Right atrium auricular region (tissue), 2 donors: ENCODE results near the gene ULK4. TPM values are rescaled to one million over a fixed set of nuclear protein-coding genes. Genes with fewer than 3 reads are reported as not detected.

Experiments
- DNase-seq: peaks from one replicate; pipeline ENCODE4 v3.0.0-alpha.2; 2019; ENCODE audit warnings: low spot score
- H3K27ac ChIP-seq, 2 donors: fragments of 200-600 bp; sonication (generic); 1 replicate in 1 of 2; 2 replicates in 1 of 2; pipeline ENCODE4 v1.5.1; 2016 to 2019
- H3K27me3 ChIP-seq, 2 donors: fragments of 200-600 bp; sonication (generic); one replicate each; pipeline versions ENCODE4 v1.5.1 to v1.6.0; 2017 to 2019
- H3K36me3 ChIP-seq: fragments of 200-600 bp; sonication (generic); one replicate; pipeline ENCODE4 v1.5.1; 2016
- H3K4me1 ChIP-seq, 2 donors: fragments of 200-600 bp; sonication (generic); one replicate each; pipeline versions ENCODE4 v1.5.1 to v1.6.0; 2017 to 2019
- H3K4me3 ChIP-seq, 2 donors: fragments of 200-600 bp; sonication (generic); 1 replicate in 1 of 2; 2 replicates in 1 of 2; pipeline ENCODE4 v1.5.1; 2017 to 2019; ENCODE audit warnings: mild to moderate bottlenecking in 1 of 2, moderate library complexity in 1 of 2
- H3K9me3 ChIP-seq, 2 donors: fragments of 200-600 bp; sonication (generic); one replicate each; pipeline ENCODE4 v1.5.1; 2019
- CTCF ChIP-seq, 2 donors: fragments of 200-600 bp; sonication (generic); IDR thresholded peaks; one replicate each; pipeline ENCODE4 v1.5.1; 2019; ENCODE audit warnings: antibody characterized with exemption in 2 of 2
- total RNA-seq, 2 donors: library from RNA; depleted of rRNA; stranded (reverse); fragments of >200 nt; gene quantifications; one replicate each; pipeline ENCODE4 v1.1.0, GENCODE V29; 2016

ULK4 gene
- total RNA-seq, 2 donors from 2014 or later: 7.1 to 10.1 TPM

GRCh38 chr3:41222012-41222411, 739.9 kb downstream of the ULK4 start:
- Histone ChIP-seq H3K4me3 (no peak overlapping the region), H3K36me3 (peaks cover 27% of the 10 kb centered on the region), H3K9me3 (no peaks in the 10 kb centered on the region), H3K4me1 (peaks cover 0 to 76% of the 10 kb centered on the region in 2 donors), H3K27ac (no peak overlapping the region), H3K27me3 (no peaks in the 10 kb centered on the region)
- TF ChIP-seq CTCF (IDR thresholded peaks at IDR 0.05): no peak
- DNase-seq: no peak

GRCh38 chr3:41220906-41221677, 740.8 kb downstream of the ULK4 start:
- H3K27ac ChIP-seq: no peak overlapping the region
- peaks cover 18% of the 10 kb centered on the region for H3K36me3 ChIP-seq
- H3K4me3 ChIP-seq: no peak overlapping the region
- H3K4me1 ChIP-seq: peaks cover 0 to 86% of the 10 kb centered on the region in 2 donors
- no peaks in the 10 kb centered on the region for H3K27me3 ChIP-seq
- no peak for TF ChIP-seq CTCF (IDR thresholded peaks at IDR 0.05)
- DNase-seq: no peak
- H3K9me3 ChIP-seq: no peaks in the 10 kb centered on the region

- H3K27ac ChIP-seq: no peak overlapping the region
- DNase-seq: no peak
- H3K4me1 ChIP-seq: peaks cover 0 to 96% of the 10 kb centered on the region in 2 donors
- no peak overlapping the region for H3K4me3 ChIP-seq
- H3K27me3 ChIP-seq: no peaks in the 10 kb centered on the region
- H3K9me3 ChIP-seq: no peaks in the 10 kb centered on the region
- peaks cover 1% of the 10 kb centered on the region for H3K36me3 ChIP-seq
- no peak for TF ChIP-seq CTCF (IDR thresholded peaks at IDR 0.05)
Measured at GRCh38 chr3:41219424-41219823, 742.5 kb downstream of the ULK4 start.

- TF ChIP-seq CTCF (IDR thresholded peaks at IDR 0.05): no peak
- DNase-seq: no peak
- H3K27me3 ChIP-seq: no peaks in the 10 kb centered on the region
- H3K9me3 ChIP-seq: no peaks in the 10 kb centered on the region
- H3K36me3 ChIP-seq: no peaks in the 10 kb centered on the region
- H3K4me3 ChIP-seq: no peak overlapping the region
- H3K4me1 ChIP-seq: peaks cover 0 to 96% of the 10 kb centered on the region in 2 donors
- no peak overlapping the region for H3K27ac ChIP-seq
Measured at GRCh38 chr3:41216993-41217392, 744.9 kb downstream of the ULK4 start.

- H3K4me1 ChIP-seq: peaks cover 0 to 90% of the 10 kb centered on the region in 2 donors
- no peak for DNase-seq
Measured at GRCh38 chr3:41216422-41216821, 745.5 kb downstream of the ULK4 start.

More at GRCh38 chr3:41216422-41216821, 745.5 kb downstream of the ULK4 start:
- Histone ChIP-seq H3K36me3 (no peaks in the 10 kb centered on the region), H3K27ac (no peak overlapping the region), H3K4me3 (no peak overlapping the region), H3K9me3 (no peaks in the 10 kb centered on the region), H3K27me3 (no peaks in the 10 kb centered on the region)
- no peak for TF ChIP-seq CTCF (IDR thresholded peaks at IDR 0.05)
